Activated naive CD8-positive, alpha-beta T cell treated with anti-CD3 and anti-CD28 coated beads, Interleukin-2, amount 50 U/mL, for 24 hours (primary cell): ENCODE data around the gene PGK2.

Source experiments
- ATAC-seq: fragments of 150-1000 bp; cut with Tn5 transposase; one replicate; pipeline ENCODE4 v1.10.0; 2021
- DNase-seq: peaks from one replicate; pipeline ENCODE4 v3.0.0; 2021
- H3K27ac Mint-ChIP-seq: one replicate; pipeline ENCODE4 v1.8.0; 2021; ENCODE audit warnings: mild to moderate bottlenecking, mixed read lengths
- H3K27me3 Mint-ChIP-seq: one replicate; pipeline ENCODE4 v1.8.0; 2021; ENCODE audit warnings: mixed read lengths
- H3K36me3 Mint-ChIP-seq: one replicate; pipeline ENCODE4 v1.8.0; 2021; ENCODE audit warnings: low read depth, mixed read lengths
- H3K4me1 Mint-ChIP-seq: one replicate; pipeline ENCODE4 v1.8.0; 2021; ENCODE audit warnings: mixed read lengths
- H3K4me3 Mint-ChIP-seq: one replicate; pipeline ENCODE4 v1.8.0; 2021; ENCODE audit warnings: mild to moderate bottlenecking, moderate library complexity, mixed read lengths
- H3K9me3 Mint-ChIP-seq: one replicate; pipeline ENCODE4 v1.8.0; 2021; ENCODE audit warnings: mixed read lengths

The PGK2 gene

DNA sequence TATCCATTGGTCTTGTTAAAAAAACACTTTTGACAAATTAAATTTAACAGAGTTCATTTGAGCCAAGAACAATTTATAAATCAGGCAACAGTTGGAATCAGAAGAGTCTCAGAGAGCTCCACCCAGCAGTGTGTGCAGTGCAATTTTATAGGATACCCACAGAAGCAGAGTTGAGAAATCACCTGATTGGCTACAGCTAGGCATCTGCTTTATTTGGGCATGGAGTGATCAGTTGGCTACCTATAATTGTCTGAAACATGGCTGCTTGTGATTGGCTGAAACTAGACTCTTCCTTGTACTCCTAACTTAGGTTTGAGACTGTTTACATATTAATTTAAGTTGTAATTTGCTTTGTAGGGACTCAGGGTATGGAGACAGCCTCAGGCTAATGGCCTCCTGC lies 12.0 kb downstream of the PGK2 start:
- Mint-ChIP-seq H3K36me3 (no peaks in the 10 kb centered on the region), H3K4me1 (no peaks in the 10 kb centered on the region)
- ATAC-seq: no peak

DNA sequence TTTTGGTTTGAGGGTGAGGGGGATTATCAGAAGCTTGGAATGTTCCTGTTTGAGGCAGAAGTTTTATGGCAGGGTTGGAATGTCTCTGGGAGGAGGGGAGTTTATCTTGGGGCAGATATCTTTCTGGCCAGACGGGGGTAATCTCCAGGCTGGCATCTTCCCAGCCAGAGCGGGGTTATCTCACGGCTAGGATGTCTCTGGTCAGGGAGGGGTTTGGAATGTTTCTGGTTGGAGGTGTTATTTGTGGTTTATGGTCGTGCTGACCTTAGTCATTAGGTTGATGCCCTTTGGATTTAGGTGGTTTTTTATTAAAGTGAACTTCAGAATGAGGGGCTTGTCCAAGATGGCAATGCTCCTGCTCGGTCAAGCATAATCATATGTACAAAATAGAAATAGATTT lies 14.8 kb downstream of the PGK2 start:
- DNase-seq (no peak), ATAC-seq (no peak)
- Mint-ChIP-seq H3K4me1 (no peaks in the 10 kb centered on the region), H3K9me3 (peaks cover 6% of the 10 kb centered on the region), H3K4me3 (no peak overlapping the region), H3K27ac (no peak overlapping the region), H3K27me3 (no peaks in the 10 kb centered on the region), H3K36me3 (no peaks in the 10 kb centered on the region)

More for the DNA sequence above, 12.0 kb downstream of the PGK2 start:
- no peak overlapping the region for H3K4me3 Mint-ChIP-seq
- H3K9me3 Mint-ChIP-seq: peaks cover 6% of the 10 kb centered on the region
- no peak overlapping the region for H3K27ac Mint-ChIP-seq
- no peaks in the 10 kb centered on the region for H3K27me3 Mint-ChIP-seq
- DNase-seq: no peak

DNA sequence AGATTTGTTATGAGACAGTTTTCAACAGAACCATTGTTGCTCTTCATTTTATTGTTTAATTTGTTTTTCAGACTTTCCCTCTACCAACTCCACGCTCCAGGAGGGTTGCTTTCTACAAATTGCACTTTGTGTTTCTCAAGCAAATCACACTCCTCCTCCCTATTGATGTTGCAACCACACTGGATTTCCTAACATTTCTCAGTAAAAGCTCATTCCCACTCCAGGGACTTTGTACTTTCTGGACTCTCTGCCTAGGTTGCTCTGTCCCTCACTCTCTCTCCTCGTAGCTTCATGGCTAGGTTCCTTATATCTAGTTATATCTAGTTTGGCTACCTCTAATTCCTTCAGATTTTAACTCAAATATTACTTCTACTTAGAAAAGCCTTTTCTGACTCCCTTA lies 20.3 kb downstream of the PGK2 start:
- Mint-ChIP-seq H3K4me3 (no peak overlapping the region), H3K36me3 (no peaks in the 10 kb centered on the region), H3K9me3 (peaks cover 5% of the 10 kb centered on the region), H3K27me3 (no peaks in the 10 kb centered on the region), H3K4me1 (no peaks in the 10 kb centered on the region), H3K27ac (no peak overlapping the region)
- no peak for DNase-seq
- no peak for ATAC-seq

DNA sequence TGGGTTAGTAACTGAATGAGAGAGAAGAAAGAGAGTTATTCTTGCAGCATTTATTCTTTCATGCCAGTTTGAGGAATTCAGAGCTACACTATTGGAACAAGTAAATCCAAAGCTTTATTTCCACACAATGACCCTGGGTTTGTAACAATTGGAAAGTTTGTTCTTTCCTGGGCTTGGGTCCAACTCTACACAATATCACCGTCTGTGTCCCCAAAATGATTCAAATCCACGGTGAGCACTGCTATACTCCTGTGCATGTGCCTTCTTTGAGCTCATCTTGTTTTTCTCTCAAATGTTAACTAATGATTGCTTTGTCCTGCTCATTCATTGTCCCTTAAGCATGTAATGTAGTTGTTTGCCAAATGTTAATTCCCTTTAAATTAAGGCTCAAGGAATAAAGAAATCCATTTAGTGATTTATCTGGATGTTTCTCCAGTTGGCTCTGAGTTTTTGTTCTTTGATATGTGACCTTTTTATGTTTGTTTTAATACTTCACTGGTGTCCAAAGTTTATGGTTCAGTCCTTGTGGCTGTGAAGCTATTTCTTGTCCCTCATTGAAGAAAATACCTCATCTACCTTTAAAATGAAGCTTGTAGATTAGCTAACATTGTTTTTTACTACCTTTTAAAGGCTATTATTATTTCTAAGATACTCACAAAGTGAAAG lies 22.4 kb downstream of the PGK2 start:
- ATAC-seq: no peak
- no peaks in the 10 kb centered on the region for H3K36me3 Mint-ChIP-seq
- no peak overlapping the region for H3K27ac Mint-ChIP-seq
- H3K4me3 Mint-ChIP-seq: no peak overlapping the region
- H3K4me1 Mint-ChIP-seq: no peaks in the 10 kb centered on the region
- no peak for DNase-seq
- no peaks in the 10 kb centered on the region for H3K27me3 Mint-ChIP-seq
- peaks cover 5% of the 10 kb centered on the region for H3K9me3 Mint-ChIP-seq

DNA sequence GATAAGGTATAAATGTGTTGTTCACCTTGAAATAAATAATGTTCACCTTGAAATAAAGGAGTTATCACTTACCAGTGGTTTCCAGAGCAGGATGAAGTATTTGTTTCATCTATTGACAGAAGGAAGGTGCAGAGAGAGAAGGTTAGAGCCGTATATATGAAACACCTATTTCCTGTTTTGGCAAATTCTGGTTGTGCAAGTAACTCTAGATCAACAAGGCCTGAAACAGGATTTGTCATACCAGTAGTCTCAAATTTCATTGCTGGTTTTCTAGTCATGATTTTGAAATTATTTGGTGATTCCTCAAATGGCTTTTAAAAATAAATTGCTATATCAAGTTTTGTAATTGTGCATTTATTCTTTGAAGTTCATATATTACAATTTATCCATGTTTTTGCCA lies 42.8 kb downstream of the PGK2 start, which contains the start of gene CRISP3:
Gene CRISP3, minus strand, starts transcription at position 130 of the 400 bp plus-strand sequence. Its CDS starts 21 bp downstream, at position 109.
- Mint-ChIP-seq H3K27ac (no peak within 1 kb of the TSS), H3K4me3 (no peak within 1 kb of the TSS), H3K9me3 (no peaks in the 10 kb centered on the region), H3K4me1 (no peaks in the 10 kb centered on the region), H3K27me3 (no peaks in the 10 kb centered on the region), H3K36me3 (no peaks in the 10 kb centered on the region)
- no peak for ATAC-seq
- DNase-seq: no peak

DNA sequence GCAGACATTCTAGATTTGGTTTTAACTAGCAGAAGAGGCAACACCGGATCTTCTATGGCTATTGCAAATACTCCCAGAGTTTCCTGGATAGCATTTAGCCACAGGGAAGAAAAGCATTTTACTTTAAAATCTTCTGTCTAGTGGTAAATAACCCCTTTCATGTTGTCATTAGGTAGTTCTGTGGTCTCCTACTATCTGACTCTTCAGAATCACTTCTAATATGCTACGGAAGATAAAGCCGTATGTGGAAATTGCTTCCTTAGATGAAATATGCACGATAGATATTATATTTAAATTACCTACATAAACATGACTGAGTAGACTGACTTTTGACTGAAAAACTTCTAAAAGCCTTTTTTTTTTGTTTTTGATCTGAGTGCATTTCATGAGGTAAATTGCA lies 43.7 kb downstream of the PGK2 start:
- DNase-seq: no peak
- Mint-ChIP-seq H3K27ac (no peak overlapping the region), H3K4me1 (no peaks in the 10 kb centered on the region), H3K9me3 (no peaks in the 10 kb centered on the region), H3K4me3 (no peak overlapping the region), H3K27me3 (no peaks in the 10 kb centered on the region), H3K36me3 (no peaks in the 10 kb centered on the region)
- ATAC-seq: no peak

DNA sequence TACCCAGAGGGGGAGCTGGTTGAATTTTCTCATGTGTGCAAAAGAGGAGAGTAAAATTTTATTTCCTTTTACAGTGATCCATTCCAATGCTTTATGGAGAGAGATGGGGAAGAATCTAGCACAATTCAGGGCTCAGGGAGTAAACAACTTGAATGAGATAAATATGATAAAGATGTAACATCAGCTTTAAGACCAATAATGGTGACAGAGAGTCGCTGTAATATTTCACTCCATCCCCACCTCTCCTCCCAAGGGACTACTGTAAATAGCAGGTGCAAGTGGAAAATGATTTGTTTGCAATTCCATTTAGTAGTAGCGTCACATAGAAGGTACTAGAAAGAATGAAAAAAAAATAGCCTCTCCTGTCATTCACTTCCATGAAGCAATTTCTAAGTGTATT lies 47.7 kb downstream of the PGK2 start:
- Mint-ChIP-seq H3K27me3 (no peaks in the 10 kb centered on the region), H3K36me3 (no peaks in the 10 kb centered on the region), H3K4me1 (no peaks in the 10 kb centered on the region), H3K27ac (no peak overlapping the region), H3K4me3 (no peak overlapping the region), H3K9me3 (no peaks in the 10 kb centered on the region)
- DNase-seq: no peak
- no peak for ATAC-seq

DNA sequence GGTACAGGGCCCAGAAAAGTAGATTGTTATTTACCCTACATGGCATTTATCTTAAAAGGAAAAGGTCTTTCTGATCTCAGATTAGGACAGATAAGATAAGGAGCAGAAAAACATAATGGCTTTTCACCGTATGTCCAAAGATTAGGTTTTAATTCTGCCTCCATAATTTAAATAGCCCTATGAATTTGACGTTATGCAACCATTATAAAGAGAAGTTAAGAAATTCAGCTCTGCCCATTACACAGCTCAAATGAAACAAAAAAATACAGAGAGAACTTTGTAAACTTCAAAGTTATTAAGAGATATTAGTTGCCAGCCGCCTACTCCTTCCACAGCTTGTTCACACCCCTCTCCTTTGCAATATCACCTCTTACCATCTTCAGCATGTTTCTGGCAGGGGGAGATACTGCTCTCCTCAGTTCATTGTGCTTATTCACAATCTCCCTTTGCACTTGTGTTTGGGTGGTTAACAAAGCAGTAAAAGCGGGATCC lies 51.0 kb downstream of the PGK2 start:
- ATAC-seq (no peak), DNase-seq (no peak)
- Mint-ChIP-seq H3K36me3 (no peaks in the 10 kb centered on the region), H3K27ac (no peak overlapping the region), H3K4me3 (no peak overlapping the region), H3K9me3 (no peaks in the 10 kb centered on the region), H3K27me3 (no peaks in the 10 kb centered on the region), H3K4me1 (no peaks in the 10 kb centered on the region)
